ENCODE results near the gene NUMA1. TPM values are rescaled to one million over a fixed set of nuclear protein-coding genes. Genes with fewer than 3 reads are reported as not detected.

Gene NUMA1
- total RNA-seq, 1 donor from 2014 or later = 112 TPM

DNA sequence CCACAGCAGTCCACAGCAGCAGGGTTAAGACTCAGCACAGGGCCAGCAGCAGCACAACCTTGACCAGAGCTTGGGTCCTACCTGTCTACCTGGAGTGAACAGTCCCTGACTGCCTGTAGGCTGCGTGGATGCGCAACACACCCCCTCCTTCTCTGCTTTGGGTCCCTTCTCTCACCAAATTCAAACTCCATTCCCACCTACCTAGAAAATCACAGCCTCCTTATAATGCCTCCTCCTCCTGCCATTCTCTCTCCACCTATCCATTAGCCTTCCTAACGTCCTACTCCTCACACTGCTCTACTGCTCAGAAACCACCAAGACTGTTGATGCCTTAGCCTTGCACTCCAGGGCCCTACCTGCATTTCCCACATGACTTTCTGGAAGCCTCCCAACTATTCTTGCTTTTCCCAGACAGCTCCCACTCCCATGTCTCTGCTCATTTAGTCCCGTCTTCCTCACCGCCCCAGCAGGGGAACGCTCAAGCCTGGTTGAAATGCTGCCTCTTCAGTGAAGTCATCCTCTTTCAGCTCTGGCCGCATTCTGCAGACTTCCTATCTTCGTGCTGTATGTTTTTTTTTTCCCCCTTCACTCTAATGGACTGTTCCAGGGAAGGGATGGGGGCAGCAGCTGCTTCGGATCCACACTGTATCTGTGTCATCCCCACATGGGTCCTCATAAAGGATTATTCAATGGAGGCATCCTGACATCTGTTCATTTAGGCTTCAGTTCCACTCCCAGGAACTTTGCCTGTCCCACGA is 78.3 kb downstream of the NUMA1 start:
- Mint-ChIP-seq H3K4me1 (ENCODE audit: low read depth) (peaks cover 29% of the 10 kb centered on the region), H3K27me3 (ENCODE audit: low read depth) (no peaks in the 10 kb centered on the region), H3K4me3 (ENCODE audit: unreplicated experiment) (no peak overlapping the region), H3K36me3 (ENCODE audit: low read depth) (peaks cover 34% of the 10 kb centered on the region), H3K9me3 (ENCODE audit: low read depth) (no peaks in the 10 kb centered on the region), H3K27ac (ENCODE audit: unreplicated experiment) (peak overlapping the region; percentile 76)
- TF ChIP-seq, protein P1, sequence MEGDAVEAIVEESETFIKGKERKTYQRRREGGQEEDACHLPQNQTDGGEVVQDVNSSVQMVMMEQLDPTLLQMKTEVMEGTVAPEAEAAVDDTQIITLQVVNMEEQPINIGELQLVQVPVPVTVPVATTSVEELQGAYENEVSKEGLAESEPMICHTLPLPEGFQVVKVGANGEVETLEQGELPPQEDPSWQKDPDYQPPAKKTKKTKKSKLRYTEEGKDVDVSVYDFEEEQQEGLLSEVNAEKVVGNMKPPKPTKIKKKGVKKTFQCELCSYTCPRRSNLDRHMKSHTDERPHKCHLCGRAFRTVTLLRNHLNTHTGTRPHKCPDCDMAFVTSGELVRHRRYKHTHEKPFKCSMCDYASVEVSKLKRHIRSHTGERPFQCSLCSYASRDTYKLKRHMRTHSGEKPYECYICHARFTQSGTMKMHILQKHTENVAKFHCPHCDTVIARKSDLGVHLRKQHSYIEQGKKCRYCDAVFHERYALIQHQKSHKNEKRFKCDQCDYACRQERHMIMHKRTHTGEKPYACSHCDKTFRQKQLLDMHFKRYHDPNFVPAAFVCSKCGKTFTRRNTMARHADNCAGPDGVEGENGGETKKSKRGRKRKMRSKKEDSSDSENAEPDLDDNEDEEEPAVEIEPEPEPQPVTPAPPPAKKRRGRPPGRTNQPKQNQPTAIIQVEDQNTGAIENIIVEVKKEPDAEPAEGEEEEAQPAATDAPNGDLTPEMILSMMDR (IDR thresholded peaks at IDR 0.05) = no peak
- DNase-seq (ENCODE audit: low spot score) = no peak

DNA sequence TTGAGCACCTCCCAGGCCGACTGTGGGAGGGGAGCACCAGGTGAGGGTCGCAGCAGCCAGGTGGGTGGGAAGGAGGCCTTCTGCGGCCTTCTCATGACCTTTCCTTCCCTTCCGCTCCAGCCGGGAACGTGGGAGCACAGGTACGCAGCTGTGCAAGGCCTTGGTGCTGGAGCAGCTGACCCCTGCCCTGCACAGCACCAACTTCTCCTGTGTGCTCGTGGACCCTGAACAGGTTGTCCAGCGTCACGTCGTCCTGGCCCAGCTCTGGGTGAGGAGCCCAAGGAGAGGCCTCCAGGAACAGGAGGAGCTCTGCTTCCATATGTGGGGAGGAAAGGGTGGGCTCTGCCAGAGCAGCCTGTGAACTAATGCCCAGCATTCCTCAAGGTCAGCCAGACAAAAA is 79.1 kb downstream of the NUMA1 start:
- H3K4me1 Mint-ChIP-seq (ENCODE audit: low read depth) = peaks cover 29% of the 10 kb centered on the region

DNA sequence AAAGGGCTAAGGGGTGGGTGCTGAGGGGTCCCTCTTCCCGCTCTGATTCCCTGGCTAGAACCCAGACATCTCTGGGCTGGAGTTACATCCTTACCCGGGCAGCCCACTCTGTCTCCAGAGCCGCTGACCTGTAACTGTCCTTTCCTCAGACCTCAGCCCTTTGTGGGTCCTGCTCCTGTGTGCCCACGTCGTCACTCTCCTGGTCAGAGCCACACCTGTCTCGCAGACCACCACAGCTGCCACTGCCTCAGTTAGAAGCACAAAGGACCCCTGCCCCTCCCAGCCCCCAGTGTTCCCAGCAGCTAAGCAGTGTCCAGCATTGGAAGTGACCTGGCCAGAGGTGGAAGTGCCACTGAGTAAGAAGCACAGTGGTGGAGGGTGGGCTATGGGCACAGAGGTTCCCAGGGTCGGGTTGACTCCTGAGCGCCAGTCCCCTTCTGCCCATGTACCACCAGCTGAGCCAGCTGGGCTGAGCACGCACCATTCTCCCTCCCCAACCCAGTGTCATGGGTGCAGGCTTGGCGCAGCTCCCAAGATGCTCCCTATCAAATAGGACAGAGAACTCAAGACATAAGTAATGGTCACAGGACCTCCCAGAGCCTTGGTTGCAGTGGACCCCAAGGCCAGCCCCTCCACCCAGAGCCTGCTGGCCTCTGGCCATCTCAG is 80.0 kb downstream of the NUMA1 start:
- H3K4me1 Mint-ChIP-seq (ENCODE audit: low read depth) = peaks cover 29% of the 10 kb centered on the region
- H3K27ac Mint-ChIP-seq (ENCODE audit: unreplicated experiment) = peak overlapping the region; percentile 41
- H3K9me3 Mint-ChIP-seq (ENCODE audit: low read depth) = no peaks in the 10 kb centered on the region
- peaks cover 26% of the 10 kb centered on the region for H3K36me3 Mint-ChIP-seq (ENCODE audit: low read depth)
- no peak for DNase-seq (ENCODE audit: low spot score)
- H3K27me3 Mint-ChIP-seq (ENCODE audit: low read depth) = no peaks in the 10 kb centered on the region
- TF ChIP-seq, protein P1 (IDR thresholded peaks at IDR 0.05) = no peak
- H3K4me3 Mint-ChIP-seq (ENCODE audit: unreplicated experiment) = no peak overlapping the region

More for the DNA sequence above, 79.1 kb downstream of the NUMA1 start:
- peak overlapping the region; percentile 76 for H3K27ac Mint-ChIP-seq (ENCODE audit: unreplicated experiment)
- no peaks in the 10 kb centered on the region for H3K27me3 Mint-ChIP-seq (ENCODE audit: low read depth)
- H3K36me3 Mint-ChIP-seq (ENCODE audit: low read depth) = peaks cover 32% of the 10 kb centered on the region
- TF ChIP-seq, protein P1 (IDR thresholded peaks at IDR 0.05) = no peak
- no peak overlapping the region for H3K4me3 Mint-ChIP-seq (ENCODE audit: unreplicated experiment)
- no peak for DNase-seq (ENCODE audit: low spot score)
- no peaks in the 10 kb centered on the region for H3K9me3 Mint-ChIP-seq (ENCODE audit: low read depth)

DNA sequence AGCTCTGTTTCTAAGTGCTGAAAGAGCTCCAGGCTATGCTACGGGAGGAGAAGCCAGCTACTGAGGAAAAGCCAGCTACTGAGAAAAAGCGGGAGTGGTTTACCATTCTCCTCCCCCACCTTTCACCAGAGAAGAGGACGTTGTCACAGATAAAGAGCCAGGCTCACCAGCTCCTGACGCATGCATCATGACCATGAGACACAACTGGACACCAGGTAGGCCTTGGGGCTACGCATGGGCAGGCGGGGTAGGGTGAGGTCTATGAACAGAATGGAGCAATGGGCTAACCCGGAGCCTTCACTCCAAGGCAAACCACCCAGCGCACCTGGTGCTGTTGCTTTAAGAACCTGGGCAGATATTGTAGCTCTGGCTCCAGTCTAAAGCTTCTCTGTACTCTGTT is 80.5 kb downstream of the NUMA1 start:
- Mint-ChIP-seq H3K27me3 (ENCODE audit: low read depth) (no peaks in the 10 kb centered on the region), H3K4me3 (ENCODE audit: unreplicated experiment) (no peak overlapping the region), H3K27ac (ENCODE audit: unreplicated experiment) (peak overlapping the region; percentile 81), H3K36me3 (ENCODE audit: low read depth) (peaks cover 24% of the 10 kb centered on the region), H3K9me3 (ENCODE audit: low read depth) (no peaks in the 10 kb centered on the region), H3K4me1 (ENCODE audit: low read depth) (peaks cover 29% of the 10 kb centered on the region)
- TF ChIP-seq, protein P1 (IDR thresholded peaks at IDR 0.05) = no peak
- no peak for DNase-seq (ENCODE audit: low spot score)

DNA sequence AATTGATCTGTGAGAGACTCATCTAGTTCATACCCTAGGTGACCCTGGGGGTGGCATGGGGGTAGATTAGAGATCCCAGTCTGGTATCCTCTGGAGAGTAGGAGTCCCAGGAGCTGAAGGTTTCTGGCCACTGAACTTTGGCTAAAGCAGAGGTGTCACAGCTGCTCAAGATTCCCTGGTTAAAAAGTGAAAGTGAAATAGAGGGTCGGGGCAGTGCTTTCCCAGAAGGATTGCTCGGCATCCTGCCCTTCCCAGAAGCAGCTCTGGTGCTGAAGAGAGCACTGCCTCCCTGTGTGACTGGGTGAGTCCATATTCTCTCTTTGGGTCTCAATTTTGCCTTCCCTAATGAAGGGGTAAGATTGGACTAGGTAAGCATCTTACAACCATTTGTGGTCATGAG is 81.0 kb downstream of the NUMA1 start:
- H3K4me1 Mint-ChIP-seq (ENCODE audit: low read depth) = peaks cover 29% of the 10 kb centered on the region
- no peak overlapping the region for H3K4me3 Mint-ChIP-seq (ENCODE audit: unreplicated experiment)
- H3K36me3 Mint-ChIP-seq (ENCODE audit: low read depth) = peaks cover 25% of the 10 kb centered on the region
- H3K9me3 Mint-ChIP-seq (ENCODE audit: low read depth) = no peaks in the 10 kb centered on the region
- TF ChIP-seq, protein P1 (IDR thresholded peaks at IDR 0.05) = no peak
- H3K27me3 Mint-ChIP-seq (ENCODE audit: low read depth) = no peaks in the 10 kb centered on the region
- DNase-seq (ENCODE audit: low spot score) = no peak
- H3K27ac Mint-ChIP-seq (ENCODE audit: unreplicated experiment) = peak overlapping the region; percentile 81
